GM12892 (cell line): ENCODE measurements around the gene IGSF5.

Experiments
- POLR2A ChIP-seq: IDR thresholded peaks from 2 replicates; pipeline ENCODE4 v1.6.1; 2011; ENCODE audit warnings: low read depth, low read length, control low read depth
- POLR2AphosphoS5 ChIP-seq: IDR thresholded peaks from 2 replicates; pipeline ENCODE4 v1.6.1; 2011; ENCODE audit warnings: low read depth, low read length, control low read depth
- TAF1 ChIP-seq: IDR thresholded peaks from 2 replicates; pipeline ENCODE4 v1.6.1; 2011; ENCODE audit warnings: low read depth, mild to moderate bottlenecking, control low read depth, low read length, borderline replicate concordance

DNA sequence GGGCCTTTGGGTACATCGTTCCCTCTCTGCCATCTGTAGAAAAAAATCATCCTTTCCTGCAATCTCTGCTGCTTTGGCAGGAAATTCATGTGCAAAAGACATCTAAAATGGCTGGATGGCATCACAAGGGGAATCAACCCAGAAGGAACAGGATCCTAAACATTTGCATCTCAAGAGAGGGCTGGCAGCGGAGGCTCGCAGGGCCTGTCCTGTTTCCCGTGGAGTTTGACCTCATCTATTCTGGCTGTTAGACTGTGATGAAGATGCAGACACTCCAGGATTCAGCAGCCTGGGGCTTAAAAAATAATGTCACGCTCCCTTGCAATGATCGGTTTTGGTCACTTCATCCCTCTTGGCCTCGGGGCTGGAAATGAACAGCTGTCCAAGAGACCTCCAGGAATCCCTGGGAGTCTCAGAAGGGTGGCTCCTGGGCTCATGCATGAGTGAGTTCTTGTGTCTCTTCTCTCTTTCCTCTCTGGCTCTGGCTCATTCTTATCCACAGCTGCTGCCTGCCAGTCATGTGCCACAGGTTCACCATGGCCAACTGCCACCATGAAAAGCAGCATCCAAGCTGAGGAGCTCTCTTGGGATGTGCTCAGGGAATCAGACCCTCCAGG, 106.1 kb downstream of the IGSF5 start:
- TF ChIP-seq POLR2AphosphoS5: no peak
- TF ChIP-seq POLR2A: no peak
- TF ChIP-seq TAF1: no peak
